Thyroid gland (tissue), 4 donors: Measurements from ENCODE around the gene BAHCC1. TPM values are rescaled to one million over a fixed set of nuclear protein-coding genes. Genes with fewer than 3 reads are reported as not detected.

ENCODE experiments used
- DNase-seq, 2 donors: peaks; one replicate each; pipeline ENCODE4 v3.0.0-alpha.2; 2019
- H3K27ac ChIP-seq, 3 donors: fragments of 200-600 bp; sonication (generic); 1 replicate in 2 of 3; 2 replicates in 1 of 3; pipeline ENCODE4 v1.5.1; 2016 to 2019; ENCODE audit warnings: mild to moderate bottlenecking in 1 of 3, moderate library complexity in 1 of 3
- H3K27me3 ChIP-seq: fragments of 200-600 bp; sonication (generic); one replicate; pipeline ENCODE4 v1.5.1; 2019
- H3K36me3 ChIP-seq, 2 donors: fragments of 200-600 bp; sonication (generic); one replicate each; pipeline ENCODE4 v1.5.1; 2016 to 2019
- H3K4me1 ChIP-seq, 2 donors: fragments of 200-600 bp; sonication (generic); one replicate each; pipeline ENCODE4 v1.5.1; 2017 to 2019
- H3K4me3 ChIP-seq, 3 donors: fragments of 200-600 bp; sonication (generic); replicated peaks in 1 of 3; 1 replicate in 2 of 3; 2 replicates in 1 of 3; pipeline ENCODE4 v1.5.1; 2016; ENCODE audit warnings: mild to moderate bottlenecking in 1 of 3
- H3K9me3 ChIP-seq: fragments of 200-600 bp; sonication (generic); one replicate; pipeline ENCODE4 v1.5.1; 2017
- CTCF ChIP-seq, 6 experiments: fragments of 200-600 bp in 3 of 6; fragments of 450-650 bp in 3 of 6; sonication (generic) in 3 of 6; IDR thresholded peaks; one replicate each; pipeline ENCODE4 v1.5.1; 2016 to 2019; ENCODE audit warnings: antibody characterized with exemption in 6 of 6, mild to moderate bottlenecking in 2 of 6, inconsistent platforms in 1 of 6, moderate library complexity in 1 of 6
- POLR2A ChIP-seq, 2 donors: fragments of 450-650 bp; IDR thresholded peaks; one replicate each; pipeline ENCODE4 v1.6.1; 2017; ENCODE audit warnings: antibody characterized with exemption in 2 of 2, mild to moderate bottlenecking in 2 of 2, moderate library complexity in 1 of 2
- WGBS, 2 donors: methylation state at CpG; one replicate each; pipeline ENCODE4 v1.1.5; 2017; 5-methylcytosine and 5-hydroxymethylcytosine counted together
- intact Hi-C: fragments of 100-400 bp; cut with DNase I; formaldehyde crosslinking; loops from one replicate; pipeline ENCODE4 v1.15.1; 2023
- total RNA-seq, 4 donors: library from RNA; depleted of rRNA; stranded (reverse); fragments of >200 nt; gene quantifications; one replicate each; pipeline ENCODE4 v1.2.3, GENCODE V29; 2016

Gene BAHCC1
- total RNA-seq, 4 donors from 2014 or later: 13.7 to 33.7 (median 23.9) TPM

GRCh38 chr17:81468111-81468769 is 73.0 kb downstream of the BAHCC1 start:
- Histone ChIP-seq H3K27ac (no peak overlapping the region), H3K4me3 (no peak overlapping the region), H3K36me3 (no peaks in the 10 kb centered on the region), H3K27me3 (no peaks in the 10 kb centered on the region), H3K4me1 (no peaks in the 10 kb centered on the region), H3K9me3 (no peaks in the 10 kb centered on the region)
- 92 to 94% methylated on average over 14 to 16 of the region's 18 CpGs for WGBS, 2 donors
- DNase-seq: no peak
- no peak for TF ChIP-seq CTCF (IDR thresholded peaks at IDR 0.05)
- TF ChIP-seq POLR2A (IDR thresholded peaks at IDR 0.05): no peak
- intact Hi-C loops: no loop called here

GRCh38 chr17:81468770-81469121 is 73.5 kb downstream of the BAHCC1 start:
- intact Hi-C loops: no loop called here
- no peaks in the 10 kb centered on the region for H3K36me3 ChIP-seq
- no peaks in the 10 kb centered on the region for H3K9me3 ChIP-seq
- DNase-seq: no peak
- no peak for TF ChIP-seq POLR2A (IDR thresholded peaks at IDR 0.05)
- TF ChIP-seq CTCF (IDR thresholded peaks at IDR 0.05): no peak
- H3K4me3 ChIP-seq: no peak overlapping the region
- H3K27me3 ChIP-seq: no peaks in the 10 kb centered on the region
- no peak overlapping the region for H3K27ac ChIP-seq
- no peaks in the 10 kb centered on the region for H3K4me1 ChIP-seq
- 80 to 89% methylated on average over 18 of the region's 18 CpGs for WGBS, 2 donors

- Histone ChIP-seq H3K9me3 (no peaks in the 10 kb centered on the region), H3K36me3 (no peaks in the 10 kb centered on the region), H3K27ac (no peak overlapping the region), H3K27me3 (no peaks in the 10 kb centered on the region), H3K4me3 (no peak overlapping the region), H3K4me1 (no peaks in the 10 kb centered on the region)
- DNase-seq: no peak
- 92% methylated on average over 10 of the region's 13 CpGs; no CpG with 5 or more reads in 1 of the 2 donors for WGBS, 2 donors
- TF ChIP-seq CTCF (IDR thresholded peaks at IDR 0.05) (no peak), POLR2A (IDR thresholded peaks at IDR 0.05) (no peak)
- intact Hi-C loops: no loop called here
Measured at GRCh38 chr17:81469266-81469665, 74.0 kb downstream of the BAHCC1 start.

GRCh38 chr17:81470270-81470943 is 75.2 kb downstream of the BAHCC1 start:
- Histone ChIP-seq H3K27me3 (no peaks in the 10 kb centered on the region), H3K4me3 (no peak overlapping the region), H3K4me1 (no peaks in the 10 kb centered on the region), H3K9me3 (no peaks in the 10 kb centered on the region), H3K36me3 (no peaks in the 10 kb centered on the region), H3K27ac (no peak overlapping the region)
- TF ChIP-seq CTCF (IDR thresholded peaks at IDR 0.05): no peak
- TF ChIP-seq POLR2A (IDR thresholded peaks at IDR 0.05): no peak
- intact Hi-C loops: no loop called here
- 86 to 92% methylated on average over 9 of the region's 9 CpGs for WGBS, 2 donors
- no peak for DNase-seq
